NCI-H2171 (cell line): ENCODE results near the gene MEX3B.
"Not testable (repeated sequence)": the region's sequence is repeated elsewhere in the genome, so short reads cannot be mapped to it uniquely, and the experiment has no call there.

Source experiments
- DNase-seq: peaks from one replicate; lab custom pipeline; 2025; lab: John Stamatoyannopoulos, UW

The MEX3B gene

DNA sequence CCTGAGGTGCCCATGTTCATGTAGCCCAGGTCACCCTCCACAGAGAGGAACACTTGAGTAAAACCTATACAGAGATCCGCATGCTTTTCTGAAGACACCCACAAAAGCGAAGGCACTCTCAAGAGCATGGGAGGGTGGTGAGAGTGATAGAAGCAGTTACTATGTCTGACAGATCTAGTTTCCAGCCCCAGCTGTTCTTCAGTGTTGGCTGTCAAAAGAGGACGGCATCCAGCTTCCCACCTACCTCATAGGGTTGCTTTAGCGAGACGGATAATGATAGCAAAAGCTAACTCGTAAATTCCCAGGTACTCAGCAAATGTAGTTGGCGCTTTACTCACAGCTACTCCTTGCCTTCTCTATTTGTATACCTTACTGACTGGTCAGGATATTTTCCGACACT is 3.0 kb upstream of the MEX3B start:
- DNase-seq = no peak

DNA sequence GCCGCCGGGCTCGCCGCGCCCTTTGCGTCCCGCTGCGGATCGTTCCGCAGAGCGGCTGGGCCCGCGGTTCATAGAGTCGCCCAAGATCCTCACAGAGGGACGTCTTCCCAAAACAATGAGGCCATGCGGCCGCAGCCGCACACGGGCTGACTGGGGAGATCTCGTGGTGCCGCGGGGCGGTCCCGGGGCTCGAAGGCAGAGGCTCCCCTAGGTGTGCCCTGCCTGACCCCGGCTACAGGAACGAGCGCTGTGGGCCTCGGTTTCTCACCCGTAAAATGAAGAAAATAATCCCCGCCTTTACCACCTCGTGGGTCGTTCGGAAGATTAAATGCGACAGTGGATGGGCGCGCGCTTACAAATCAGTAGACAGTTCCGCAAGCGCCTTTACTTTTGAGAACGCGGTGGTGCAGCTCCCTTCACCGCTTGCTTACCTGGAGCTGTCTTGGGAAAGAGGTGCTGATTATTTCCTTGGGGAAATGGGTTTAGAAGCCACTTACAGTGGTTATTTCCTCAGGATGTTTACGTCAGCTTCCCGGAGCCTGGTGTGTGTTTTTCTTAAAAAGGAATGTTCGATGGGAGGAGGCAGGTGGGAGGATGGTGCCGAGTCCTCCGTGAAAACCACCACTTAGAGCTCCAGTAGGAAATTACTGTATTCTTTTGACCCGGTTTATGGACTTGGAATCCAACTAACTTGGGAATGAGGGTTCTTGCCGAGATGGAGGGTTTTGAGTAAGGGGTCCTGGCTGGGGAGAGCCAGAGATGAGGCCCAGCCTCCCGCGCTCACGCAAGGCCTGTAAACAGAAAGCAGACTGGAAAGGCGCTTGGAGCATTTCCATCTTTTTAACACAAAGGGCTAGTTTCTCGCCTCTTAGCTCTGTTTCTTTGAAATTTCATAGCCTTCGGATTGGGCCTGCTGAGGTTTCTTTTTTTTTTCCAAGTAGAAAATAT is 1.9 kb upstream of the MEX3B start:
- peak; percentile 0 for DNase-seq

DNA sequence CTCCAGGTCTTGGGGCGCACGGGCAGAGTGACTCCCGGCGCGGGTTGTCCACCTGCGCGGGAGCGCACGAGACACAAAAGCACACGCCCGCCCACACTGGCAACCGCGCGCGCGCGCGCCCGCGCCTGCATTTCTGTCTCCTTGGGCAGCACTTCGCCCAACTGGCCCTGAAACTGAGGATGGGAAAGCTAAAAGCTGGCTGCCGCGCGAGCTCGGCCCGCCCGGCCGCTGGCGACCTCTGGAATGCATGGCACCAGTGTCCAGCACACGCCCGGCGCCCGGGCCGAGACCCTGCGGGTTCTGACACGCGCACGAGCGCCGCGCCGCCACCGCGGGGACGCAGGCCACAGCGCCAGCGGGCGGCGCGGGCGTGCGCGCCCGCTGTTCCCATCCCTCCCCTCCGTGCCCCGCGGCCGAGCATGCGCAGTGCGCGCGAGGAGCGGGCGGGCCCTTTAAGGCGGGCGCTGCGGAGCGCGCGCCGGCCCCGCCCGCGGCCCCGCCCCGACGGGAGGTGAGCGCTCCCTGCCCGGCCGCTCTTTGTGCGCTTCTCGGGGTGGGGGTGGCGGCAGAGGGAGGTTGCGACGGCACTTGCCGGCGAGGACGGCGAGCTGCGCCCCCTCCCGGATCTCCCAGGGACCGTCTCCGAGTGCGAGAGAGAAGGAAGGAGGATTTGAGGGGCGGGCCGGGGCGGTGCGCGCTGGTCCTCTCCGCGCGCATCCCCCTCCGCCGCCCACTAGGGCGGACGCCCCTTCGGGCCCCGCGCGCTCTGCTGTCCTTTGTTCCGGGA is 1.0 kb upstream of the MEX3B start:
- peak; percentile 92 for DNase-seq

DNA sequence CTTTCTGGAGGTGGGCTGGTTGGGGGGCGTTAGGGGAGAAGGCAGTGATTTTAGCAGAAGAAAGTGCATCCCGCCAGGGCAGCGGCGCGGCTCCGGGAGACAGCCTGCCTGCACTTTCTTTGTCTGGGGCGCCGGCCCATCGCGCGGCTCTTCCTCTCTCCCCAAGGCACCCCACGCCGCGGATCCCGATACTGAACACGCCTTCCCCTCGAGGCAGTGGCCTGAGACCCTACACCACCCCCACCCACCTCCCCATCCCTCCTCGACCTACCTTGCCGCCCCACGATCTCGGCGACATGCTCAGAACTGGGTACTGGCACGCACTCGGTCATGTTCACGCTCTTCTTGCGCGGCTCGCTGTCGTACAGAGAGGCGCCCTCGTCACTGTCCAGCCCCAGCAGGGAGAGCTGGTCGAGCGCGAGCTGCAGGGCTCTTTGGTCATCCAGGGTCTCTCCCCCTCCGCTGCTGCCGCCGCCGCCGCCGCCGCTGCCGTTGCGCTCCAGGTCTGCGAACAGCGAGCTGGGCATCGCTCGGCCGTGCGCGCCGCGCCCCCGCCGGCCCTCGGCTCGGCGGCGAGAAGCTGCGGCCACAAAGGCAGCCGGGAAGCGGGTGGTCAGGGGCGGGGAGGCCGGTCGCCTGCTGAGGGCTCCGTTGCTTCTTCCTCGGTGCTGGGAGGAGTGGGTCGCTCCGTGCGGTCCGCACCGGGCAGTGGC is 483 bp downstream of the MEX3B start:
- DNase-seq = peak; percentile 3

DNA sequence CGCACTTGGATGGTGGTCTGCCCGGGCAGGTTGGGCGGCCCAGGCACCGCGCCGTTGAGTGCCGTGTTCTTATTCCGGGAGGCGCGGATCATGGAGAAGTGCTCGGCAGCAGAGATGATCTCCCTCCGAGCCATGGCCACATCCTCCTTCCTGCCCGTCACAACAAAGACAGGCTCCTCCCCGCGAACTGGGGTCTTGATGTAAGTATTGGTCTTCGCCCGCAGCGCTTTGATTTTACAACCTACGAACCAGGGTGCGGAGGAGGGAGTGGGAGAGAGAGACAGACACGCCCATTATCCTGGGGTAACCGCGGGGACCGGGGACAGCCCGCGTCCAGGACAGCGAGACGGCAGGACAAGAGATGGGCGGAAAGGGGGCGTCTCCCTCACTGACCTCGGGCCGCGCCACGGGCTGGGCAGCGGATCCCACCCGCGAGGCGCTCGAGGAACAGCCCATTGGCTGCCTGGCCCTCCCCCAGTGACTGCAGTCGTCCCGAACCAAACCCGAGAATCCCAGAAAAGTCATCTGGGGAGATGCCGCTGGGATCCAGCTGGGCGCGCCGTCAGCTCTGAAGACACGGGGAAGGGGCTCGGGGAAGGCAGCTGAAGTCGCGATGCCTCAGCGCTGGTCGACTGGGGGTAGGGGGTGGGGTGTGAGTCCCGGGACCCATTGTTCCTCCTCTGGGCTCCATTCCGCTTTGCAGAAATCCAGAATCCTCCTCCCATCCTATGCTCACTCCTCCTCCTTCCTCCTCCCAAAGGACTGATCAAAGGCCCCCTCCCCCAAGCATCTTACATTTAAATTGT is 1.2 kb downstream of the MEX3B start:
- peak; percentile 5 for DNase-seq

DNA sequence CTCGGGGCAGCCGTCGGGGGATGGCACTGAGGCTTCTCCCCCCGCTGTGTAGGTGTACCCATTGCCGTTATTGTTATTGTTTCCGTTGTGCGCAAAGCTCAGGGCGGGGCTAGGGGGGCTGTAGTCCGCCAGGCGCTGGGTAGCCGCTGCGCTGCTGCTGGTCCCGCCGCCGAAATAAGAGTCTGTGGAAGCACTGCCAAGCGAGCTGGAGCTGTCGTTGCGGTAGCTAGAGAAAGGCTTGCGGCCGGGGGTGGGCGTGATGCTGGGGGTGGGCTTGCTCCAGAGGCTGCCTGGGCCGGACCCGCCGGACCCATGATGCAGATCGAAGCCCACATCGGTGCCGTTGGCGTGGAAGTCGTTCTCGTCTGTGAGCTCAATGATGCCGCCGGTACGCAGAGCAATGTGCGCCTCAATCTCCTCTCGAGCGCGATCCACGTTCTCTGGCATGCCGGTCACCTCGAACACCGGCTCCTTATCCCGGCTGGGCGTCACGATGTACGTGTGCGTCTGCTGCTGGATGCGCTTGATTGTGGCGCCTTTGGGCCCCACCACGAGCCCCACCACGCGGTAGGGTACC is 1.9 kb downstream of the MEX3B start:
- DNase-seq = no peak

DNA sequence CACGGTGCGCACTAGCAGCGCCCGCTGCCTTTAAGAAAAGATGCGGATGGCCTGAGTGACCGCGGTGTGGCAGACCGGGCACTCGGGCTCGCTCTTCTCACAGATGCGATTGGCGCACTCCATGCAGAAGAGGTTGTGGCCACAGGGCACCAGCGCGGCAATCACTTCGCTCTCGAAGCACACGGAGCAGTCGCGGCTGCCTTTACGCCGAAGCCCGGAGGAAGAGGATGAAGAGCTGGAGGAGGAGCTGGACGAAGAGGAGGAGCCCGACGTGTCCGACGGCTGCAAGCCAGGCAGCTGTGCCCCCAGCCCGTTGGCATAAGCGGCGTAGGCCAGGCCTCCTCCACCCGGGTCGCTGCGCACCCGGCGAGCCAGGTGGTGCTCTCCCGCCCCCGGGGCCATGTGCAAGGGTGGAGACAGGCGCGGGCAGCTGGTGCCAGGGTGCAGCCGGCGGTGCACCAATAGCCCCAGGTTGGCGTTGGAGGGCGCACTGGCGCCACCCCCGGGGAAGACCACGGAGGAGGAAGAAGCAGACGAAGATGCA is 2.6 kb downstream of the MEX3B start:
- DNase-seq = no peak

DNA sequence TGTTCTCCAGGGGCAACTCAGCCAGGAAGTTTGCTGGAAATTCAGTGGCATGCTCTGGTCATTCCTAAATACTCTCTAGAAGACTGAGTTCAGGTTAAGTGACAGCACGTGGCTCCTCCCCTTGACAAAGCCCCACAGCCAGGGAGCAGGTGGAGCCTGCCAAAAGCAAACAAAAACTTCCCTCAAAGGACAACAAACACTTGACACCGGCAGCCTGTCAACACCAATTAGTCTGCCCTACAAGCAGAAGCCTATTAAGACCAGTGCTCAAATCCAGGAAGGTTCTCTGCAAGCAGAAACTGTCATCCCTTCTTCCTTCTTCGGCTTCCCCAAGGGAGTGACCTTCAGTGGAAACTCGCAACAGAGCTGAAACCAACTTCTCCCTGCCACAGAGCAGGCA is 5.0 kb downstream of the MEX3B start:
- DNase-seq = peak; percentile 68

DNA sequence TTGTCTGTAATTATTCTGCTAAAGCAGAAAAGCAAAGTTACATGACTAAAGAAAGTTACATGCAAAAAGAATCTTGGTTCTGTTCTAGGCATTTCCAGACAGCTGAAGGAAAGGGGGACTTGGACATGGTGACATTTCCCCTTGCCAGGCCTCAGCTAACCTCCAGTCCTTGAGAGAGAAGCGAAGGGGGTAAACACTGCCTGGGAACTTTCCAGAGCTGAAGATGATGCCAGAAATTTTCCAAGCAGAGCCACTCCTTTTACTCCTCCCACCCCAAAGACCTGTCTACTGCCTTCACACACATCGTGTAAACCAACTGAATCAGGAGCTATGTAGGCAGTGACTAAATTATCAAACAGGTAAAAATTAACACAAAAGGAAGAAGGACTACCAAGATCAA is 5.4 kb downstream of the MEX3B start:
- no peak for DNase-seq

DNA sequence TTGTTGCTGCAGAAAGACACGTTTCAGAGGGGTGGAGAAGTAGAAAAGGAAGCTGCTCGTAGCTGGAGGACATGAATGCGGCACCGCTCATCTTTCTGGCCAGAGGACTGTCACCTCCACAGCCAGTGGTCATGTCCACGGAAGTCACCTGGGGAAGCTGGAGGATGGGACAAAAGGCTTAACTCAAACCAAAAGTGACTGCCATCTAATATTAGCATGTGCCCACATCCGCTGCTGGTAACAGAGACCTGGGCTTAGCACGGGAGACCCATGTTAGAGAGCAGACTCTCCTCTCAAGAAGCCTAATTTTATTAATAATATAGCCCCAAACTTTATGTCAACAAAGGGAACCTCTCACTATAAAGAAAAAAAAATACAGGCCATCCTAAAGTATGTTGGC is 5.9 kb downstream of the MEX3B start:
- DNase-seq = no peak

DNA sequence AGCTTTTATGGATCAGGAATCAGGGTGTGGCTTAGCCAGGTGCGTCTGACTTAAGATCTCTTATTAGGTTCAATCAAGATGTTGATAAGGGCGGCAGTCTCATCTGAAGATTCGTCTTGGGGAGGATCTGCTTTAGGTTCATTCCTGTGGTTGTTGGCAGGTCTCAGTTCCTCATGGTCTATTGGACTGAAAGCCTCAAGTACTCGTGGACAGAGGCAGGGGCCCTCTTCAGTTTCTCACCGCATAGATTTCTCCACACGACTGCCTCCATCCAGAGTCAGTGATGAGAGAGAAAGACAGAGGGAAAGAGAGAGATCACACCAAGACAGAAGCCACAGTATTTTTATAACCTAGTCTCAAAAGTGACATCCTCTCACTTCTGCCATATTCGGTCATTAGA is 9.4 kb downstream of the MEX3B start:
- DNase-seq = no peak

DNA sequence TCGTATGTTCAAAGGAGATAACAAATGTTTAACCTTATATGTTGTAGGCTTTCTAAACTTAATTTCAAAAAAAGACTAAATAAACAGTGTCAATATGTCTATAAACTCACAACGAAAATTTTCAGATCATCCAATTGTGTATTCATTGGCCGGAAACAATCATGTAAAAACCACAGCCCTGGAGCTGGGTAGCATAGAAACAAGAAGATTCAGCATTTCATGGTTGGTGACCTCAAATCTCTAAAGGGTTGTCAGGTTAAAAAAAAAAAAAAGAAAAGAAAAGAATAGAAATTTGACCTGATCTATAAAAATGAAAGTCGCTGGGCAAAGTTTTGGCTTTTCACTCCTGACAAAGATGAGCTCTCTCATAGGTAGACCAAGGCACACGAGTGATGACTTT is 13.9 kb downstream of the MEX3B start:
- DNase-seq = no peak

DNA sequence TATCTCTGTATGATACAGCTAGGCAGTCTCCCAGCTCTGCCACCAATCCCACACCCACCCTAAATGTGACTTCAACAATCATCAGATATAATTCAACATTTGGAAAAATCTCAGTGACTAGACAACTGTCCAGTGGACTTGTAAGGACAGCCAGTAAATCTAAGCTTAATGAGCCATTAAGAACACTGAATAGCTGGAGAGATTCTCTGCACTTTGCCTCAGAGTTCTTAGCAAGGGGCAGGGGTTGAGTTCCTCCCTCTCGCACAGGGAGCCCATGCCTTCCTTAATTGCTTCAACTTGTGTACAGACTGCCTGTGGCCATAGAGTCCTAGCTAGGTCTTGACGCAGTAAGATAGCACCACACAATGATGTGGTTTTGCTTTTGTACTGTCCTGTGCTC is 15.6 kb downstream of the MEX3B start:
- no peak for DNase-seq

DNA sequence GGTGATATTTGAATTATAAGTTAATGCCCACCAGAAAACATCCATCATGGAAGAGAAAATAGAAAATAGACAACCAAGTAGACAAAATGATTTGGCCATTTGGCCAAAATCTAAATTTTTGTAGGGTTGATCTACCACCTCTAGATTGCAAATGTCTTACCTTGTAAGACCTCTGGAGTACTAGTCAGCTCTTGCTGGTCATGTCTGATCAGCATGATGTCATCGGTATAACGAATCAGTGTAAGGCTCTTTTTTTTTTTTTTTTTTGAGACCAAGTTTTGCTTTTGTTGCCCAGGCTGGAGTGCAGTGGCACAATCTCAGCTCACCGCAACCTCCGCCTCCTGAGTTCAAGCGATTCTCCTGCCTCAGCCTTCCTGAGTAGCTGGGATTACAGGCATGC is 17.7 kb downstream of the MEX3B start:
- DNase-seq = not testable (repeated sequence)

DNA sequence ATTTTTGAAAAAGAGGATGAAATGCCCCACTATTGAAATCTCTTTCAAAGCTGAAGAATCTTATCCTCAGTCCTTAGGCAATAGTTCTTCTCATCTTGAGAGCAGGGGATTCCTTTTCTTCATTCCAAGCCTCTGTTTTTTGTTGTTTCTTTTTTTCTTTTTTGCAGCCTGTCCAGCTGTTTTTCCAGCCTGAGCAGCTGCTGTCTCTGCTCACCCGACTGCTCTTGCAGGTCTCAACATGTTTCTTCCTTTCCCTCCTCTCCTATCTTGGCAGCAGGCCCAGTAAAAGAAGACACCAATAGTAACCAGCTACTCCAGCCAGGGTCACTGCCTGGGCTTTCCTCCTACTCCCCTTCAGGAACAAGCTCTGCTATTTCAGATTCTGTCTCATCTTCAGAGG is 23.8 kb downstream of the MEX3B start:
- DNase-seq = peak; percentile 87

DNA sequence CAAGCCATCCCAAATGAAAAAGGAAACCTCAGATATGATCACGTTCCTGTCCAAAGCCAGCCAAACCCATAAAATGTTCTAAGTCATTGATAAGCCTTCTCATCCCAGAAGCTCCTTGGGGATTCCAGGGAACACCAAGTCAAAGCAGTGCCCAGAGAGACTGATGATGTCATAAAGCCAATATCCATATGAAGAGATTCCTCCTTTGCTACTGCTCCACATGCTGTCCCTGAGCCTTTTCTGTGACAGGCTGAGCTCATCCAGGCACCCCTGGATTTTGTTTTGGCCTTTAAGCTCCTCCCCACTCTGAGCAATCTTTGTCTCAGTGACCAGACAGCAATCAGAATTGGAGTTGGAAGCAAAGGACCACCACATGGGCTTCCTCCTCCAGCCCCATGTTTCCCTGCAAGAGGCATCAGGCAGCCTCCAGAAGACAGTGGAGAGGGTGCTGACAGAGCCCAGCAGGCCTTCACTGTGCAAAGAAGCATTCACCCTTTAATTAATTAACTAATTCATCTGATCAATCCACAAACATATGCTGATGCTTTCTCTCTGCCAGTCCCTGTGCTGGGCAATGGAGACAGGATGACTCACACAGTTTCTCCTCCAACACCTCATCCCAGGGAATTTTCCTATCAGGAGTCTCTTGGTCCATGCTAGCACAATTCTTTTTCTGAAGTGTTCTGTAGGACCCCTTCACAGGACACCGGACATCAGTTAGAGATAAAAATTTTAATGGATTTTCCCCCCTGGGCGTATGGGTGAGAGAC is 25.0 kb downstream of the MEX3B start:
- peak; percentile 3 for DNase-seq

DNA sequence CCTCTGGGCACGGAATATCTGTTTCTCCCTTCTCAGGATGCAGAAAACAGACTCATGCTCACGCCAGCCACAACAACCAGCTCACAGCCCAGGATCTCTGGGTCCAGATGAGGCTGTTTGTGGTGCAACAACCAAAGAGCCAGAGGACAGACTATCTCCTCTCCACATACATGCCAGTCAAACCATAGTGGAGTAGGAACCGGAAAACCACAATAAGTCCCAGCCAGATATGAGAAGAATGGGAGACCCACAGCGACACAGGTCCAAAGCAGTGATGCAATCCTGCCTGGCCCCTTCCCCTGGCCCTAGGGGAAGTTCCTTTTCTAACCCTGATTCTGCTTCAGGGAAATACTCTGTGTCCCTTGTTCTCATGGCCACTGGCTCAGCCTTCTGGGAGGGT is 27.6 kb downstream of the MEX3B start:
- no peak for DNase-seq

DNA sequence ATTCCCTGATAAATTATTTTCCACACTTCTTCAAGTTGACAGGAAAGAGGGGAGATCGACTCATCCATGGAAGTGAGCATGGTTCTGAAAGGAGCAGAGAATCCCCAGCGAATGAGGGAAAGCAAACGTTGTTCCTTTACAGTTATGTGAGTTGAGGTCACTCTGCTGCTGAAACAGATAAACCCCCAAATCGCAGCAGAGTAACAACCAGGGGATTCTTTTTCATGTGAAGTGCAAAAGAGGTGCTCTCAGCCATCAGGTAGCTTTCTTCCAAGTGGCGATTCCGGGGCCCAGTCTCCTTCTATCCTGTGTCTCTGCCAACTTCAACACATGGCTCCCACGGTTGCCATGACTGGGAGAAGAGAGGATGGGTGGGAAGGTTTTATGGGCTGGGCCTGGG is 28.2 kb downstream of the MEX3B start:
- DNase-seq = no peak

DNA sequence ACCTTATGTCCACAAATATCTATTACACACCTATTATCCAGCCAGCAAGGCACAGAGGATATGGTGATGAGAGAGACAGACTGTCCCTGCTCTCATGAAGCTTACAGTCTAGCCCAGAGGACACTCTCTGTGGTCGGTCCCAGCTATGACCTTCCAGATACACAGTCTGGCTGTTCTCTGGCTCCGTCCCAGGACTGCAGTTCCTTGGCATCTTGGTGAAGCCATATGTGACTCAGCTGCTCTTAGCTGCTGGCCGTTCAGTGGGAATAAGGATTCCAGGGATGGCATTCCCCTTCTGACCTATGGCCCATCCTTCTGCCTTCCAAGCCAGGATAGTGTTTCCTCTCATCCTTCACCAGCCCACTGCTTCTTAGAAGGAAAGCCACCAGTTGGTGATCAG is 30.8 kb downstream of the MEX3B start:
- DNase-seq = no peak

DNA sequence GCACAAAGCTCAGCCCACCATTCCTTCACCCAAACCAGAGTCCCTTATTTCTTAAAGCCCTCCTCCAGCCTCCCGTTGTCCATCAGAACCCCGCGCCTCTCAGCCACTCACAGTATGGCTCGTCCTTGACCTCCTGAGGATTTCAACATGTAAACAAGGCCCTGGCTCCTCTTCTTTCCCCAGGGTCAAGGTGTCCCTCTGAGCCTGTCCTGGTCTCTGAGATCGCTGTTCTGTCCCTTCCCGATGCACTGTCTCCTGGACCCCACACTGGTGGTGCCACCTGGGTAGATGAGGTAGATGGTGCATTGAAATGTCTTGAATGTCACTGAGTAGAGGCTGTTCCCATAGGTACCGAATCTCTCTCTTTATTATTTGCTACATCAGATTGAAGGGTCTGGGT is 32.9 kb downstream of the MEX3B start:
- DNase-seq = no peak
